K562 (cell line): ENCODE results near the gene ADGRD1. TPM values are rescaled to one million over a fixed set of nuclear protein-coding genes. Genes with fewer than 3 reads are reported as not detected.

Source experiments
- CBX3 ChIP-seq, 2 experiments: IDR thresholded peaks; 1 replicate in 1 of 2; 2 replicates in 1 of 2; pipeline ENCODE4 v1.6.1; 2012; ENCODE audit warnings: inconsistent platforms in 2 of 2, low read length in 2 of 2, borderline replicate concordance in 1 of 2, control low read depth in 1 of 2
- CTBP1 ChIP-seq: fragments of 450-650 bp; IDR thresholded peaks from 2 replicates; pipeline ENCODE4 v1.6.1; 2016; ENCODE audit warnings: borderline replicate concordance
- GABPB1 ChIP-seq: sonication (generic); formaldehyde crosslinking; IDR thresholded peaks from 2 replicates; pipeline ENCODE4 v1.8.0; 2022; ENCODE audit warnings: mild to moderate bottlenecking, missing genetic modification reagents
- KDM2B ChIP-seq: fragments of 250-450 bp; sonication (Bioruptor Pico); IDR thresholded peaks from 2 replicates; pipeline ENCODE4 v1.8.0; 2021; ENCODE audit warnings: mild to moderate bottlenecking, moderate library complexity
- LARP7 ChIP-seq: fragments of 450-650 bp; IDR thresholded peaks from 2 replicates; pipeline ENCODE4 v1.6.1; 2016
- MAFF ChIP-seq: IDR thresholded peaks from 2 replicates; pipeline ENCODE4 v1.6.1; 2012; ENCODE audit warnings: low read length, improper control_type of control experiment
- NCOA1 ChIP-seq: fragments of 450-650 bp; IDR thresholded peaks from 2 replicates; pipeline ENCODE4 v1.6.1; 2016; ENCODE audit warnings: low read depth
- OTX1 ChIP-seq: fragments of 450-650 bp; formaldehyde crosslinking; IDR thresholded peaks from 2 replicates; pipeline ENCODE4 v1.4.0; 2022; ENCODE audit warnings: mild to moderate bottlenecking
- RAD51 ChIP-seq: fragments of 450-650 bp; IDR thresholded peaks from 2 replicates; pipeline ENCODE4 v1.7.1; 2016; ENCODE audit warnings: low read depth, mild to moderate bottlenecking, borderline replicate concordance
- RFX7 ChIP-seq: fragments of 250-450 bp; sonication (Bioruptor Pico); IDR thresholded peaks from 2 replicates; pipeline ENCODE4 v1.5.1; 2021; ENCODE audit warnings: mild to moderate bottlenecking
- SETDB1 ChIP-seq: IDR thresholded peaks from one replicate; pipeline ENCODE4 v1.6.1; 2012; ENCODE audit warnings: low read length, control low read depth, inconsistent platforms
- SMARCB1 ChIP-seq: IDR thresholded peaks from 2 replicates; pipeline ENCODE4 v1.6.1; 2011; ENCODE audit warnings: improper control_type of control experiment, low read depth; ENCODE audit not compliant: insufficient read length
- USF2 ChIP-seq: sonication (generic); formaldehyde crosslinking; IDR thresholded peaks from 2 replicates; pipeline ENCODE4 v1.5.0; 2020; ENCODE audit warnings: missing genetic modification reagents
- ZBTB12 ChIP-seq: fragments of 250-450 bp; sonication (Bioruptor Pico); IDR thresholded peaks from 2 replicates; pipeline ENCODE4 v1.4.0; 2020
- ZNF263 ChIP-seq: sonication (generic); formaldehyde crosslinking; IDR thresholded peaks from 2 replicates; pipeline ENCODE4 v1.8.0; 2022; ENCODE audit warnings: mild to moderate bottlenecking, missing genetic modification reagents, borderline replicate concordance
- ZNF282 ChIP-seq: sonication (generic); formaldehyde crosslinking; IDR thresholded peaks from 2 replicates; pipeline ENCODE4 v1.8.1; 2023; ENCODE audit warnings: missing genetic modification reagents
- ZNF324 ChIP-seq: fragments of 250-450 bp; sonication (Bioruptor Pico); IDR thresholded peaks from 2 replicates; pipeline ENCODE4 v1.4.0; 2020; ENCODE audit warnings: mild to moderate bottlenecking
- ZNF444 ChIP-seq: fragments of 250-450 bp; sonication (Bioruptor Pico); IDR thresholded peaks from 2 replicates; pipeline ENCODE4 v1.4.0; 2020; ENCODE audit warnings: mild to moderate bottlenecking, moderate library complexity
- ZNF551 ChIP-seq: fragments of 250-450 bp; sonication (Bioruptor Pico); IDR thresholded peaks from 2 replicates; pipeline ENCODE4 v1.5.0; 2021; ENCODE audit warnings: mild to moderate bottlenecking, moderate library complexity
- polyA plus RNA-seq, 8 experiments: library from polyadenylated mRNA; depleted of rRNA in 4 of 8; stranded (reverse) in 5 of 8; unstranded in 3 of 8; fragments of >200 nt; fragmentation: Nextera tagmentation in 2 of 8; fragmentation: Illumina TruSeq in 1 of 8; extraction: Ambion mirVana in 2 of 8; extraction: Trizol in 1 of 8; gene quantifications; 2 replicates each; pipeline versions ENCODE4 v1.2.1 to v1.2.3, GENCODE V29; 2011 to 2014; ENCODE audit warnings: inconsistent platforms in 1 of 8, missing spikeins in 1 of 8
- total RNA-seq, 7 experiments: library from RNA; depleted of rRNA in 6 of 7; stranded (reverse); fragments of >200 nt in 6 of 7; fragmentation: Illumina TruSeq in 2 of 7; extraction: Trizol in 2 of 7; gene quantifications; 2 replicates each; pipeline versions ENCODE4 v1.2.1 to v1.2.3, GENCODE V29; 2011 to 2021; ENCODE audit warnings: low replicate concordance in 1 of 7
- TF ChIP-seq, protein P1 (sequence below): fragments of 450-650 bp; formaldehyde crosslinking; IDR thresholded peaks from 2 replicates; pipeline ENCODE4 v1.4.0; 2020; ENCODE audit warnings: mild to moderate bottlenecking, mixed read lengths
- TF ChIP-seq, protein P2 (sequence below): fragments of 250-450 bp; sonication (Bioruptor Pico); IDR thresholded peaks from 2 replicates; pipeline ENCODE4 v1.5.0; 2021; ENCODE audit warnings: mild to moderate bottlenecking, borderline replicate concordance
- TF ChIP-seq, protein P3 (sequence below): fragments of 250-450 bp; sonication (Bioruptor Pico); IDR thresholded peaks from 2 replicates; pipeline ENCODE4 v1.4.0; 2020; ENCODE audit warnings: mild to moderate bottlenecking

ADGRD1 gene
- total and polyA plus RNA-seq, 9 of the 15 experiments (the other 6 are each of a cell fraction or from before 2014, with no cell fraction given), result 1.7 to 11.7 (median 3.3) TPM

DNA sequence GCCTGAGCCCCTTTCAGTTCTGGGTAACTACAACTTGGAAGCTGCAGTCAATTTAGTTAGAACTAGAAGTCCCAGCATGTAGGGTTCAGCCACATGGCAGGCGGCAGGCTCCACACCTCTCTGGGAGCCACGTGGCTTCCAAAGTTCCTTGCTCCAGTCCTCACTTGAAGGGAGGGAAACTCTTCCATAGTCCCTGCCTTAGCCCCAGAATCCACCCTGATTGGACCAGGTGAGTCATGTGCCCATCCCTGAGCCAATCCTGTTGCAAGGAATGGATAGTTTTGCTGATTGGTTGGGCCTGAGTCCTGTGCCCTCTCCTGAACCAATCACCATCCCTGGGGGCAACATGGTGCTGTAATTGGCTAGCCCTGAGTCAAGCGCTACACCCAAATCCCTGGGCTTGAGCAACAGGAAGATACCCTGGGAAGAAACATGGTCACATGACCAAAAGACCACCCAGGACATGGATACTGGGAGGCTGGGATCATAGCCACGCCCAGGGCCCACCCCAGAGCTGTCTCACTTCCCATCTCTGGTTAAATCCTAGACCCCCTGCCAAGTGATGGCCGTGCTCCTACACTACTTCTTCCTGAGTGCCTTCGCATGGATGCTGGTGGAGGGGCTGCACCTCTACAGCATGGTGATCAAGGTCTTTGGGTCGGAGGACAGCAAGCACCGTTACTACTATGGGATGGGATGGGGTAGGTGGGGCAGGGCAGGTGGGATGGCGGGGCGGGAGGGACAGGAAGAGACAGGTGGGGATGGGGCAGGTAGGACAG, 154.7 kb downstream of the ADGRD1 start (continued):
- TF ChIP-seq OTX1 (CRISPR knock-in tag) (no peak), RAD51 (peak; percentile 72), LARP7 (no peak), CBX3 (IDR thresholded peaks at IDR 0.05; ENCODE audit: borderline replicate concordance in 1 of 2, low read length in 2 of 2) (no peak), ZNF324 (CRISPR knock-in tag) (no peak), SETDB1 (no peak), CTBP1 (no peak), ZBTB12 (CRISPR knock-in tag) (no peak), NCOA1 (no peak), ZNF263 (no peak), USF2 (CRISPR knock-in tag) (peak; percentile 86), ZNF444 (CRISPR knock-in tag) (no peak), KDM2B (no peak), RFX7 (CRISPR knock-in tag) (no peak), ZNF551 (CRISPR knock-in tag) (no peak), SMARCB1 (no peak), MAFF (no peak), ZNF282 (CRISPR knock-in tag) (no peak), GABPB1 (CRISPR knock-in tag) (no peak)
- TF ChIP-seq, protein P1, sequence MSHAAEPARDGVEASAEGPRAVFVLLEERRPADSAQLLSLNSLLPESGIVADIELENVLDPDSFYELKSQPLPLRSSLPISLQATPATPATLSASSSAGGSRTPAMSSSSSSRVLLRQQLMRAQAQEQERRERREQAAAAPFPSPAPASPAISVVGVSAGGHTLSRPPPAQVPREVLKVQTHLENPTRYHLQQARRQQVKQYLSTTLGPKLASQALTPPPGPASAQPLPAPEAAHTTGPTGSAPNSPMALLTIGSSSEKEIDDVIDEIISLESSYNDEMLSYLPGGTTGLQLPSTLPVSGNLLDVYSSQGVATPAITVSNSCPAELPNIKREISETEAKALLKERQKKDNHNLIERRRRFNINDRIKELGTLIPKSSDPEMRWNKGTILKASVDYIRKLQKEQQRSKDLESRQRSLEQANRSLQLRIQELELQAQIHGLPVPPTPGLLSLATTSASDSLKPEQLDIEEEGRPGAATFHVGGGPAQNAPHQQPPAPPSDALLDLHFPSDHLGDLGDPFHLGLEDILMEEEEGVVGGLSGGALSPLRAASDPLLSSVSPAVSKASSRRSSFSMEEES (CRISPR knock-in tag), result peak; percentile 50
- TF ChIP-seq, protein P2, sequence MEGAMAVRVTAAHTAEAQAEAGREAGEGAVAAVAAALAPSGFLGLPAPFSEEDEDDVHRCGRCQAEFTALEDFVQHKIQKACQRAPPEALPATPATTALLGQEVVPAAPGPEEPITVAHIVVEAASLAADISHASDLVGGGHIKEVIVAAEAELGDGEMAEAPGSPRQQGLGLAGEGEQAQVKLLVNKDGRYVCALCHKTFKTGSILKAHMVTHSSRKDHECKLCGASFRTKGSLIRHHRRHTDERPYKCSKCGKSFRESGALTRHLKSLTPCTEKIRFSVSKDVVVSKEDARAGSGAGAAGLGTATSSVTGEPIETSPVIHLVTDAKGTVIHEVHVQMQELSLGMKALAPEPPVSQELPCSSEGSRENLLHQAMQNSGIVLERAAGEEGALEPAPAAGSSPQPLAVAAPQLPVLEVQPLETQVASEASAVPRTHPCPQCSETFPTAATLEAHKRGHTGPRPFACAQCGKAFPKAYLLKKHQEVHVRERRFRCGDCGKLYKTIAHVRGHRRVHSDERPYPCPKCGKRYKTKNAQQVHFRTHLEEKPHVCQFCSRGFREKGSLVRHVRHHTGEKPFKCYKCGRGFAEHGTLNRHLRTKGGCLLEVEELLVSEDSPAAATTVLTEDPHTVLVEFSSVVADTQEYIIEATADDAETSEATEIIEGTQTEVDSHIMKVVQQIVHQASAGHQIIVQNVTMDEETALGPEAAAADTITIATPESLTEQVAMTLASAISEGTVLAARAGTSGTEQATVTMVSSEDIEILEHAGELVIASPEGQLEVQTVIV (CRISPR knock-in tag), result no peak
- TF ChIP-seq, protein P3, sequence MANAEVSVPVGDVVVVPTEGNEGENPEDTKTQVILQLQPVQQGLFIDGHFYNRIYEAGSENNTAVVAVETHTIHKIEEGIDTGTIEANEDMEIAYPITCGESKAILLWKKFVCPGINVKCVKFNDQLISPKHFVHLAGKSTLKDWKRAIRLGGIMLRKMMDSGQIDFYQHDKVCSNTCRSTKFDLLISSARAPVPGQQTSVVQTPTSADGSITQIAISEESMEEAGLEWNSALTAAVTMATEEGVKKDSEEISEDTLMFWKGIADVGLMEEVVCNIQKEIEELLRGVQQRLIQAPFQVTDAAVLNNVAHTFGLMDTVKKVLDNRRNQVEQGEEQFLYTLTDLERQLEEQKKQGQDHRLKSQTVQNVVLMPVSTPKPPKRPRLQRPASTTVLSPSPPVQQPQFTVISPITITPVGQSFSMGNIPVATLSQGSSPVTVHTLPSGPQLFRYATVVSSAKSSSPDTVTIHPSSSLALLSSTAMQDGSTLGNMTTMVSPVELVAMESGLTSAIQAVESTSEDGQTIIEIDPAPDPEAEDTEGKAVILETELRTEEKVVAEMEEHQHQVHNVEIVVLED, result no peak
